Raji (cell line): Measurements from ENCODE around the gene ANXA5.

Source experiments
- POLR2A ChIP-seq: IDR thresholded peaks from 2 replicates; pipeline ENCODE4 v1.6.1; 2011; ENCODE audit warnings: low read depth, low read length, control low read depth; ENCODE audit not compliant: insufficient read depth

The ANXA5 gene

DNA sequence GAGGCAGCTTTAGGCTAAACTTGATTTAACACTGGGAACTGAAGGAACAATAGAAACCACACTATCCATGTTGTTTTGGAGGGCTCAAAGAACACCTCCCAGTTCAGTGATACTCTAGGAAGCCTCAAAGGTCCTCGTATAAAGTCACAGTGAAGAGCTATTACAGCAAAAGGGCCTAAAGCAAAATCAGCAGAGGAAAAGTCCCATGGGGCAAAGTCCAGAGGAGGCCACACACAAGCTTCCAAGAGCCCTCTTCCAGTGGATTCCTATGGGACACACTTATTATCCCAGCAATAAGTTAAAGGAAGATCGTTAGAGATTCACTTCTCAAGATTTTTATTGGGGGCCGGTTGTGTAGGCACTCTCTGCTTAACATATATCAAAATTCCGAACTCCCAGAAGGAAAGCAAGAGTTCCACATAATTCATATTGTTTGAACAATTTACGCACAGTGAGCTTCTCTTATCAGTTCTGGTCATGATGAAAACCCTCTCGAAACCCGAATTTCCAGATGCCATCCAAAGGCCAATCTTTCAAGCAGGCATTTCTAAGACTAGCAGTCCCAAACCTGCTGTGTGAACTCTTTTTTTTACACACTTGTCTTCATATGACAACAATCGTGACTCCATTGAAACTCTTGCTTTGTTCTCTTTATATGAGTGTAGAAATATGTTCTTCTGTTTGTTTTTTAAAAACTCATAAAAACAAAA lies 53.7 kb downstream of the ANXA5 start:
- TF ChIP-seq POLR2A, result no peak

GRCh38 chr4:121642292-121642691 lies 54.5 kb downstream of the ANXA5 start:
- no peak for TF ChIP-seq POLR2A

GRCh38 chr4:121633653-121634052 lies 63.1 kb downstream of the ANXA5 start:
- no peak for TF ChIP-seq POLR2A

DNA sequence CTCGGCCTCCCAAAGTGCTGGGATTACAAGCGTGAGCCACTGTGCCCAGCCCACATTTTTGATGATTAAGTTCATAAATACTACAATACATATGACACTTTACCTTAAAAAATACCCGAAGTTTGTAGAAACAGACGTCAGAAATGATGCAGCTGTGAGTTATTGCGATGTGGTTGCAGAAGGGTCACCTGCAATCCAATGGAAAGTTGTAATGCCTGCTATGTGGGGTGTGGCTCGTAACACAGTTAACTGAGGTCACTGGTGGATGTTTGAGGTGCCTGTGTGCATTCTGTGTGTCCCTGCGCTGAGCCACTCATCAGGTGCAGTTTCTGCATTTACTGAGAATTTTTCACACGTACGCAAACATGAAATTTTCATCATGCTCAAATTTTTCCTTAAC lies 64.1 kb downstream of the ANXA5 start:
- TF ChIP-seq POLR2A, result no peak
